GM15510 (cell line): ENCODE measurements around the gene PYDC1.

Experiments
- POLR2A ChIP-seq: IDR thresholded peaks from 3 replicates; pipeline ENCODE4 v1.6.1; 2011; ENCODE audit warnings: borderline replicate concordance; ENCODE audit not compliant: insufficient read length; ENCODE audit errors: extremely low read depth

PYDC1 gene

DNA sequence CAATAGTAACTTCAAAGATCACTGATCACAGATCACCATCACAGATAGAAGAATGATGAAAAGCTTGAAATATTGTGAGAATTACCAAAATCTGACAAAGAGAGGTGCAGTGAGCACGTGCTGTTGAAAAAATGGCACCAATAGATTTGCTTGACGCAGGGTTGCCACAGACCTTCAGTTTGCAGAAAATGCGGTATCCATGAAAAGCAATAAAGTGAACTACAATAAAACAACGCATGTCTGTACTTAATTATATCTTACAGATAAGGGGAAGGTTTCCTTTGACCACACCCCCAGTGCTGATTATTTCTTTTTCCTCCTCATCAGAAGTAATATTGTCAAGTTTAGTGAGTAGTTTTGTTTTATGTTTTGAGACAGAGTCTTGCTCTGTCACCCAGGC lies 21.1 kb upstream of the PYDC1 start:
- TF ChIP-seq POLR2A = no peak

DNA sequence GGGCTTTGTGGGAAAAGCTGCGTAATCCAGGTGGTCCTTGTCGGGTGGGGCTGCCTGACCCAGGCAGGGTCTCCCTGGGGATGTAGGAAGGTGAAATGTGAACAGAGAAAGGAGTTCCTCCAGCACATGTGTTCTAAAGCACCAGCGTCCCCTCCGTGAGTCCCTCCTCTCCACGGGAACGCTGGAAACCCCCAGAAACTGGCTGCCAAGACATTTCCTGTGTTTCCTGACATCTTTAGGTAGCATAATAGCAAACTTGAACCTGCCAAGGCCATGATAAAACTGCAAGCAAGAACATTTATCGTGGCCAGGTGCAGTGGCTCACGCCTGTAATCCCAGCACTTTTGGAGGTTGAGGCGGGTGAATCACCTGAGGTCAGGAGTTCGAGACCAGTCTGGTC lies 12.6 kb upstream of the PYDC1 start:
- TF ChIP-seq POLR2A = no peak

DNA sequence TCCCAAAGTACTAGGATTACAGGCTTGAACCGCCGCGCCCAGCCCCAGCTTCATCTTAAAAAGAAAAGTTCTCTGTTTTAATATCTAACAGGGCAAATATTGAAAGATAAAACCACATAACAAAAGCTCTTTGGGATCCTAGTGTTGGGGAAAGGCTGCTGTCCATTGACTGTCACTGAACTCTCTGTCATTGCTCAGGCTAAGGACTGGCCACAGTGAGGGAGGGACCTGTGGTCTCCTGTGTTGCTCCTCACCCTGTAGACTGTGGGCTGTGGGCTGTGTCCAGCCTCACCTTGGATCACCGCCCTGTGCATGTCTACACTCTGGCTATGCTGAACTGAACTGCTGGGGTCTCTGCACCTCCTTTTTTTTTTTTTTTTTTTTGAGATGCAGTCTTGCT lies 11.3 kb upstream of the PYDC1 start:
- no peak for TF ChIP-seq POLR2A

DNA sequence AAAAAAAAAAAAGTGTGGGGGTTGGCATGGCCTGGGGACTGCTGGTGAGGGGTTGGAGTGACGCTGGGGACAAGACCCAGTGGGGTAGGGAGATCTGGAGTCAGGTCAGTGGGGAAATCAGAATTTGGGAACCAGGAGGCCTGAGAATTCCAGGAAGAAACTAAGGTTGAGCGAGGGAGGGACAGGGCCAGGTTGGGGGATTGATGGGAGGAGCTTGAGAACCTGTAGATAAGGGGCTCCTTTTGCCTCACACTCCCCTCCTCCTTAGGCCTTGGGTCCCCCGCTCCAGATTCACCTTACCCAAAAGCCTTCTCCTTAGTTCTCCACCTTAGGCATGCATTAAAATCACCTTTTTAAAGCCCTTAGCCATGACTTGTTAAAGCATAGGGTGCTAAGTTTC lies 8.3 kb upstream of the PYDC1 start:
- no peak for TF ChIP-seq POLR2A

DNA sequence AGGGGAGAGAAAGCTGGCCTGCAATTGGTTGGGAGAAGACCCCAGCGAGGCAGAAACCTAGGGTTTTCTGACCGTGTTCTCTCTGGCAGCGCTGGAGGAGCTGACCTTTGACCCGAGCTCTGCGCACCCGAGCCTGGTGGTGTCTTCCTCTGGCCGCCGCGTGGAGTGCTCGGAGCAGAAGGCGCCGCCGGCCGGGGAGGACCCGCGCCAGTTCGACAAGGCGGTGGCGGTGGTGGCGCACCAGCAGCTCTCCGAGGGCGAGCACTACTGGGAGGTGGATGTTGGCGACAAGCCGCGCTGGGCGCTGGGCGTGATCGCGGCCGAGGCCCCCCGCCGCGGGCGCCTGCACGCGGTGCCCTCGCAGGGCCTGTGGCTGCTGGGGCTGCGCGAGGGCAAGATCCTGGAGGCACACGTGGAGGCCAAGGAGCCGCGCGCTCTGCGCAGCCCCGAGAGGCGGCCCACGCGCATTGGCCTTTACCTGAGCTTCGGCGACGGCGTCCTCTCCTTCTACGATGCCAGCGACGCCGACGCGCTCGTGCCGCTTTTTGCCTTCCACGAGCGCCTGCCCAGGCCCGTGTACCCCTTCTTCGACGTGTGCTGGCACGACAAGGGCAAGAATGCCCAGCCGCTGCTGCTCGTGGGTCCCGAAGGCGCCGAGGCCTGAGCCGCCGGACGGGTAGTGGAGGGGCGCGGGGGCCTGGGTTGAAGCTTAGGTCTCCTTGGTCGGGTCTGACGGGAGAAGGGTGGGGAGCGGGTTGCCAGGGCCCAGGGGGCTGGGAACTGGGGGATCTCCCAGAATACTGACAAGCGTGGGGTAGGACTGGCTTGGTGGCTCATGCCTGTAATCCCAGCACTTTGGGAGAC lies 7.4 kb upstream of the PYDC1 start:
- TF ChIP-seq POLR2A = no peak

DNA sequence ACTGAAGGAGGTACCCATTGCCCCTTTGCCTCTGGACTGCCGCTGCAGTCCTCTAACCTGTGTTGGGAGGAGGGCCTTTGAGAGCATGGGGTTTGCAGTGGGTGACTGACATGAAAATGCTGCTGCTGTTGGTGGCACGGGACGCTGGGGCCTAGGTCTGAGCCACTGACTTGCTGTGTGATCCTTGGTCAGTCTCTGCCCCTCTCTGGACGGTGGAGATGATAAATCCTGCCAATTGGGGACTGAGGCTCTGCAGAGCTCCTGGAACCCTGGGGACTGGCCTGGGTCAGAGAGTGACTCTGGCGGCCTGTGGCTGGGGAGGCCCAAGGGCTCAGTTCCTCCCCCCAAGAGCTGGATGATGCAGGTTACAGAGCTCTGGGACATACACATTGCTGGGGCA lies 6.1 kb upstream of the PYDC1 start:
- TF ChIP-seq POLR2A = no peak

DNA sequence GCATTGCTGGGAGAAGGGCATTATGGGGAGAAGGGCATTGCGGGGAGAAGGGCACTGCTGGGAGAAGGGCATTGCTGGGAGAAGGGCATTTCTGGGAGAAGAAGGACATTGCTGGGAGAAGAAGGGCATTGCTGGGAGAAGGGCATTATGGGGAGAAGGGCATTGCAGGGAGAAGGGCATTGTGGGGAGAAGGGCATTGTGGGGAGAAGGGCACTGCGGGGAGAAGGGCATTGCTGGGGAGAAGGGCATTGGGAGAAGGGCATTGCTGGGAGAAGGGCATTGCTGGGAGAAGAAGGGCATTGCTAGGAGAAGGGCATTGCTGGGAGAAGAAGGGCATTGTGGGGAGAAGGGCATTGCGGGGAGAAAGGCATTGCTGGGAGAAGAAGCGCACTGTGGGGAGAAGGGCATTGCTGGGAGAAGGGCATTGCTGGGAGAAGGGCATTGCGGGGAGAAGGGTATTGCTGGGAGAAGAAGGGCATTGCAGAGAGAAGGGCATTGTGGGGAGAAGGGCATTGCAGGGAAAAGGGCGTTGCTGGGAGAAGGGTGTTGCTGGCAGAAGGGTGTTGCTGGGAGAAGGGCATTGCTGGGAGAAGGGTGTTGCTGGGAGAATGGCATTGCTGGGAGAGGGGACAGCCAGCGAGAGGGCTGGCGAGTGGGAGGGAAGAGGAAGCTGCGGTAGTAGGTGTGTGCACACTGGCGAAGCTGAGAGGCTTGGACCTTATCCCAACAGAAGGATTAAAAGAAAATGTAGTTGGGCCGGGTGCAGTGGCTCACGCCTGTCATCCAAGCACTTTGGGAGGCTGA lies 4.6 kb upstream of the PYDC1 start:
- no peak for TF ChIP-seq POLR2A

DNA sequence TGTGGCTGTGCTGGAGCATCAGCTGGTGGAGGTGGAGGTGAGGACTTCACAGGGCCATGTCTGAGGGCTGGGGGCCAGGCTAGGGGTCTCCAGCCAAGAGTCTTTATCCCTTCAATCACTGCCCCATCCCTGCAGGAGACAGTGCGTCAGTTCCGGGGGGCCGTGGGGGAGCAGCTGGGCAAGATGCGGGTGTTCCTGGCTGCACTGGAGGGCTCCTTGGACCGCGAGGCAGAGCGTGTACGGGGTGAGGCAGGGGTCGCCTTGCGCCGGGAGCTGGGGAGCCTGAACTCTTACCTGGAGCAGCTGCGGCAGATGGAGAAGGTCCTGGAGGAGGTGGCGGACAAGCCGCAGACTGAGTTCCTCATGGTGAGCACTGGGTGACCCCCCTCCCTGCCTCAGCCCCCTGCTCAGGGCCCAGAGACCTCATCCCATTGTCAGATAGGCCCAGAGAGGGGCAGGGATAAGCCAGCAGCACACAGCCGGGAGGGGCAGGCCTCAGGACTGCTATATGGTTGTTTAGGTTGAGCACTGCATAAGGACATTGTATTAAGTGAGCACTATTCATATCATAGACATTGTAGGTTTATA lies 2.3 kb upstream of the PYDC1 start:
- TF ChIP-seq POLR2A = no peak

DNA sequence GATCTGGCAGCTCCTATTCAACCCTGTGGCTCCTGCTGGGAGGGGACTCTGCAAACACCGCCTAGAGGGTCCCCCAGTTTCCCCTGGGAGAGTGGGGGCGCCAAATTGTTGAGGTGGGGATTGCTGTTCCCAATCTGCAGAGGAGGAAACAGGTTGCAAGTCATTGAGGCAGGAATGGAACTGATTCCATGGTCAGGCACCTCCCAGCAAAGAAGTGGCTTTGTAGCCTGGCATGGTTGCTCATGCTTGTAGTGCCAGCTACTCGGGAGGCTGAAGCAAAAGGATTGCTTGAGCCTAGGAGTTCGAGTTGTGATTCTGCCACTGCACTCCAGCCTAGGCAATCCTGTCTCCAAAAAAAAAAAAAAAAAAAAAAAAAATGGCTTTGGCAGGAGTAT lies 198 bp upstream of the PYDC1 start:
- TF ChIP-seq POLR2A = no peak

DNA sequence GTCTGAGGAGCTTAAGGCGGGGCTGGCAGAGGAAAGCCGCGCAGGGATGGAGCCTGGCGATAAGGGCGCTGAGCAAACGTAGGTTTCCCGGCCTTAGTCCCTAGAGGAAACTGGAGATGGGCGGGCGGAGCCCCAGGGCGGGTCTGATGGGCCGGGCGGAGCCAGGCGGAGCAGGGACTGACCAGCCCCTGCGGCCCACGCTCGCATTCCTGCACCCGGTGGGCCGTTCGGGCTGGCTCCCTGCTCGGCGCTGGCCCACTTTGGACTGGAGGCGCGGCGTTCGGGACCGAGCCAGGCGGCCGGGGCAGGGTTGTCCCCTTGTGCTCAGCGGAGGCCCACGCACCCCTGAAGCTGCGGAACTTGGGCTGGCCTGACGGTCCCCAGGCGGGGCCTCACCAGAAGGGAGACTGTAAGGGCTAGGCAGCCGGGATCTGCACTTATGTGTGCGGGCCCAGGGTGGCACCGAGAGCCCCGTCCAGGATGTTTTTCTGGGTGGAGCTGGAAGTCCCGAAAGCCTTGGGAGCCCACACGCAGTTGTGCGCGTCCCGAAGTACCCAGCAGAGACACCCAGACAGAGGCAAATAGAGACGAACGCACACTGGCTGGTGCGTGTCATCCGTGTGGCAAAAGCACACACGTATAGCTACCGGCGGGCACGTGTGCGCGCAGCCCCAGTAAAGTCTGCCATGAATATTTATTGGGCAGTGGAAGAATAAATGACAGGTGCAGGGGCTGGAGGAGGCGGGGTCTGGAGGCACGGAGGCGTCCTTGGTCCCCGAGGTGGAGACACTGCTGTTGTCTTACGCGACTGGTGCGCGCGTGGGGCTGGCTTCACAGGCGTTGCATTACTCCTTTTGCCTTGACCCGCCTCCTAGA lies 1.4 kb downstream of the PYDC1 start:
- TF ChIP-seq POLR2A = no peak

DNA sequence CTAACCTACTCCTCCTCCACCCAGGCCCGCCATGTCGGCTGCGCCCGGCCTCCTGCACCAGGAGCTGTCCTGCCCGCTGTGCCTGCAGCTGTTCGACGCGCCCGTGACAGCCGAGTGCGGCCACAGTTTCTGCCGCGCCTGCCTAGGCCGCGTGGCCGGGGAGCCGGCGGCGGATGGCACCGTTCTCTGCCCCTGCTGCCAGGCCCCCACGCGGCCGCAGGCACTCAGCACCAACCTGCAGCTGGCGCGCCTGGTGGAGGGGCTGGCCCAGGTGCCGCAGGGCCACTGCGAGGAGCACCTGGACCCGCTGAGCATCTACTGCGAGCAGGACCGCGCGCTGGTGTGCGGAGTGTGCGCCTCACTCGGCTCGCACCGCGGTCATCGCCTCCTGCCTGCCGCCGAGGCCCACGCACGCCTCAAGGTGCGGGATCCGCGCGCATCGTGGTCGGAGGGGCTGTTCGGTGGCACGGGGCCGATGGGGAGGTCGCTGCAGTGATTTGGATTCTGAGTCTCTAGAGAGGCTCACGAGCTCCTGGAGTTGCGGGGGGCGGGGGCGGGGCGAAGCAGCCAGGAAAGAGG lies 2.1 kb downstream of the PYDC1 start:
- no peak for TF ChIP-seq POLR2A

DNA sequence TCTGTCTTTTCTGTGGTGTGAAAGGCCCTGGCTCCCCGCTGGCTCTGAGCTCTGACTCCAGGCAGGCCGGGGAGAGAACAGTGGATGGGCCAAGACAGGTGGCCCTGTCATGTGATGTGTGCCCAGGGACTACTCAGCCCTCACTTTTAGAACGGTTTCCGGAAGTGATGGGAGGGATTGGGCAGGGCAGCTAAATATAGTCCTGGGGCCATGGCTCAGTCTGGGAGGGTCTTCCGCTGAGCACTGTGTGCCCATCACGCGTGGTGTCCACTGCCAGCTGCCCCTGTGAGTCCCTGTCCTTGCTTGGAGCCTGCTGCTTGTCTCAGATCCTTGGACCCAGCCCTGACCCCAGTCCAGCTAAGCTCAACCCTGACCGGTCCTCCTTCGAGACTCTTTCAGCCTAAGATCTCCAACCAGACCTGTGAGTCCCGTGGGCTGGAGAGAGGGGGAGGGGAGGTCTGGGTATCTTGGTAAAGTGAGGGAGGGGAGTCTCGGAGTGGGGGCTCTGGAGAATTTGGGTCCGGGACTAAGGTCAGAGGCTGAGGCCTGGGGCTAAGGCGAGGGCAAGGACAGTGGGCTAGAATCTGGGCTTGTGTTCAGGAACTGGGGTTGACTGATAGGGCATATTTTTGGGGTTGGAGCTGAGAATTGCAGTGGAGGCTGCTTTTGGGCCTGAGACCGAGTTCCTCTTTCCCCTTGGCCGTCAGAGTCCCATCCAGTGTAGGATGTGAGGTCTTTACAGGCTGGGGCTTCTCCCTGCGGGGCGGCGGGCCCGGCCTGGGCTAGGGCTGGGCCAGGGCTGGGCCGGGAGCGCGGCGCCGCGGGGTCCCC lies 2.8 kb downstream of the PYDC1 start, which contains the start of gene TRIM72:
Gene TRIM72 (plus strand): TSS at position 243 of the 831 bp plus-strand sequence. CDS start 620 bp downstream, outside the sequence.
- no peak for TF ChIP-seq POLR2A

DNA sequence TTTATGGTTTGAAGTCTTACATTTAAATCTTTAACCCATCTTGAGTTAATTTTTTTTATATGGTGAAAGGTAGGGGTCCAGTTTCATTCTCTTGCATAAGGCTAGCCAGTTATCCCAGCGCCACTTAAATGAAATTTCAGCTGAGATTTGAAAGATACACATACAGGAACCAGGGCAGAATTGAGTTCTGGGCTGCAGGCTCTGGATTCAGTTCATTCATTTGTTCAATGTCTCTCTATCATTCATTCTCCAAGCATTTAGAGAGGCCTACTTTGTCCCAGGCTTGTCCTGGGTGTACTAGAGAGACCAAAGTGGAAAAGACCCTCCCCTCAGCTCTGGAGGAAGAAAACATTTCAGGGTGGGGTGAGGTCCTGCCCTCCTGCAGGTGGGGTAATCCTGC lies 3.6 kb downstream of the PYDC1 start:
- no peak for TF ChIP-seq POLR2A
